H1 (cell line): Measurements from ENCODE around the gene PIMREG.

Source experiments
- CHD2 ChIP-seq: IDR thresholded peaks from 2 replicates; pipeline ENCODE4 v1.6.1; 2012; ENCODE audit warnings: low read length, improper control_type of control experiment
- EP300 ChIP-seq, 2 experiments: IDR thresholded peaks; 1 replicate in 1 of 2; 2 replicates in 1 of 2; pipeline ENCODE4 v1.6.1; 2011 to 2012; ENCODE audit warnings: low read depth in 2 of 2, low read length in 2 of 2, mild to moderate bottlenecking in 2 of 2, borderline replicate concordance in 1 of 2, inconsistent platforms in 1 of 2, moderate library complexity in 1 of 2
- POLR2A ChIP-seq, 2 experiments: IDR thresholded peaks; 1 replicate in 1 of 2; 2 replicates in 1 of 2; pipeline ENCODE4 v1.6.1; 2011; ENCODE audit warnings: low read depth in 2 of 2, low read length in 2 of 2, mild to moderate bottlenecking in 2 of 2; ENCODE audit errors: control extremely low read depth in 1 of 2
- POLR2AphosphoS5 ChIP-seq: IDR thresholded peaks from 2 replicates; pipeline ENCODE4 v1.6.1; 2011; ENCODE audit warnings: low read depth, low read length
- SUZ12 ChIP-seq: fragments of 200-600 bp; sonication (generic); IDR thresholded peaks from 2 replicates; pipeline ENCODE4 v1.6.1; 2012; ENCODE audit warnings: mild to moderate bottlenecking, inconsistent platforms, low read length, moderate library complexity, mixed read lengths
- TEAD4 ChIP-seq: IDR thresholded peaks from 2 replicates; pipeline ENCODE4 v1.6.1; 2012; ENCODE audit warnings: low read depth, low read length, inconsistent platforms, mixed read lengths
- USF2 ChIP-seq: IDR thresholded peaks from 2 replicates; pipeline ENCODE4 v1.6.1; 2011; ENCODE audit warnings: low read length, improper control_type of control experiment
- TF ChIP-seq, protein P1 (sequence below), 3 experiments: IDR thresholded peaks; 1 replicate in 2 of 3; 2 replicates in 1 of 3; pipeline versions ENCODE4 v1.5.1 to v1.6.1; 2011; ENCODE audit warnings: low read length in 3 of 3, mild to moderate bottlenecking in 3 of 3, inconsistent platforms in 2 of 3, low read depth in 1 of 3, moderate library complexity in 1 of 3; ENCODE audit not compliant: insufficient read depth in 1 of 3; ENCODE audit errors: control extremely low read depth in 1 of 3

DNA sequence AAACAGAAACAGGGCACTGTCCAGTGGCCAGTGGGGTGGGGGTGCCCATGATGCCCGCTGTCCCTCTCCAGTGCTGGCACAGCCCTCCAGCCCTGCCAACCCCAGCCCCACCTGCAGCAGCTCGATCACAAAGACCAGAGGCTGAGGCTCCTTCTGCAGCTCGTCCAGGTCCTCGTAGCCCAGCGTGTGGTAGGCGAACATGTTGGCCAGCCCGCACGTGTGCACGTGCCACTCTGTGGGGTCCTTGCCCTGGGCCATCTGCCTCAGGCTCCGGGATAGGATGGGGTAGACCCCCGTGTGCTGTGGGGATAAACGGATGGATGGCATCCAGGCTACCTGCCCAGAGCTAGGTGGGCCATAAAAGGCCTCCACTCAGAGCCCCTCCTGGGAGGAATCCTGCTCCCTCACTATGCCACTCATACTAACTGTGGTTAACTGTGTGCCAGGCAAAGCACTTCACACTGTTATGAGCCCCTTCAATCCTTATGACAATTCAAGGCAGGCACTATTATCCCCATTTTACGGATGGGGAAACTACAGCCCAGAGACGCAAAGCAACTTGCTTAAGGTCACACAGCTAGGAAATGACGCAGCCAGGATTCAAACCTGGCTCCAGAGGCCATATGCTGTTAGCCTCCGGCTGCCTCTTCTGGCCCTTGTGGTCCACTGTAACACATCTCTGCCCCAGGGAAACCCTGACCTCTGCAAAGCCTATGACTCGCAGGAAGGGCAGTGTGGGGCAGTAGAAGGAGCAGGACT lies 15.9 kb upstream of the PIMREG start:
- TF ChIP-seq TEAD4 (no peak), USF2 (no peak), SUZ12 (no peak), EP300 (IDR thresholded peaks at IDR 0.05; ENCODE audit: borderline replicate concordance in 1 of 2, low read depth in 2 of 2, low read length in 2 of 2) (no peak), POLR2AphosphoS5 (no peak), POLR2A (IDR thresholded peaks at IDR 0.05; ENCODE audit: control extremely low read depth in 1 of 2, low read depth in 2 of 2, low read length in 2 of 2) (no peak), CHD2 (no peak)
- TF ChIP-seq, protein P1, sequence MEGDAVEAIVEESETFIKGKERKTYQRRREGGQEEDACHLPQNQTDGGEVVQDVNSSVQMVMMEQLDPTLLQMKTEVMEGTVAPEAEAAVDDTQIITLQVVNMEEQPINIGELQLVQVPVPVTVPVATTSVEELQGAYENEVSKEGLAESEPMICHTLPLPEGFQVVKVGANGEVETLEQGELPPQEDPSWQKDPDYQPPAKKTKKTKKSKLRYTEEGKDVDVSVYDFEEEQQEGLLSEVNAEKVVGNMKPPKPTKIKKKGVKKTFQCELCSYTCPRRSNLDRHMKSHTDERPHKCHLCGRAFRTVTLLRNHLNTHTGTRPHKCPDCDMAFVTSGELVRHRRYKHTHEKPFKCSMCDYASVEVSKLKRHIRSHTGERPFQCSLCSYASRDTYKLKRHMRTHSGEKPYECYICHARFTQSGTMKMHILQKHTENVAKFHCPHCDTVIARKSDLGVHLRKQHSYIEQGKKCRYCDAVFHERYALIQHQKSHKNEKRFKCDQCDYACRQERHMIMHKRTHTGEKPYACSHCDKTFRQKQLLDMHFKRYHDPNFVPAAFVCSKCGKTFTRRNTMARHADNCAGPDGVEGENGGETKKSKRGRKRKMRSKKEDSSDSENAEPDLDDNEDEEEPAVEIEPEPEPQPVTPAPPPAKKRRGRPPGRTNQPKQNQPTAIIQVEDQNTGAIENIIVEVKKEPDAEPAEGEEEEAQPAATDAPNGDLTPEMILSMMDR (IDR thresholded peaks at IDR 0.05; ENCODE audit: control extremely low read depth in 1 of 3, insufficient read depth in 1 of 3, low read depth in 1 of 3, low read length in 3 of 3): no peak
